ENCODE data around the gene IL27RA.
"Not testable (repeated sequence)": the region's sequence is repeated elsewhere in the genome, so short reads cannot be mapped to it uniquely, and the experiment has no call there.

The IL27RA gene

DNA sequence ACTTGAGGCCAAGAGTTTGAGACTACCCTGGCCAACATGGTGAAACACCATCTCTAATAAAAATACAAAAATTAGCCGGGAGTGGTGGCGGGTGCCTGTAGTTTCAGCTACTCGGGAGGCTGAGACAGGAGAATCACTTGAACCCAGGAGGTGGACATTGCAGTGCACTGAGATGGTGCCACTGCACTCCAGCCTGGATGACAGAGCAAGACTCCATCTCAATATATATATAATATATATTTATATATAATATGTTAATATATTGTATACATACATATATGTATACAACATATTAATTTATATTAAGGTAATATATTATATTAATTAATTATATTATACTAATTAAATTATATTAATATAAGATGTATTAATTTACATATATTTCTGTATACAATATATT, 11.8 kb upstream of the IL27RA start:
- H3K36me3 ChIP-seq (ENCODE audit: control insufficient read depth in 4 of 4, insufficient read depth in 4 of 4, low read length in 3 of 4); POLR2A ChIA-PET; H3K4me3 ChIP-seq (ENCODE audit: control insufficient read depth in 1 of 7, extremely low read depth in 1 of 7, insufficient read depth in 4 of 7, low read depth in 2 of 7, low read length in 6 of 7); H3K27me3 ChIP-seq (replicated peaks in 2 of 5; ENCODE audit: control insufficient read depth in 4 of 5, insufficient read depth in 5 of 5, low read length in 4 of 5); DNase-seq; H3K27ac ChIP-seq (ENCODE audit: insufficient read depth in 1 of 2, low read depth in 1 of 2, low read length in 2 of 2, poor library complexity in 1 of 2, severe bottlenecking in 2 of 2); H3K9me3 ChIP-seq (ENCODE audit: control extremely low read depth in 1 of 5, control insufficient read depth in 4 of 5, insufficient read depth in 2 of 5, low read depth in 1 of 5, low read length in 4 of 5): not testable (repeated sequence)
- no CpG with 5 or more reads among the region's 3 CpGs for WGBS (ENCODE audit: insufficient coverage)
- peaks cover 0 to 27% (median 14%) of the 10 kb centered on the region in 4 experiments for H3K4me1 ChIP-seq (ENCODE audit: control extremely low read depth in 1 of 4, control insufficient read depth in 4 of 4, insufficient read depth in 4 of 4, low read length in 3 of 4)
- CTCF ChIA-PET = interaction anchor here (0.6 to 1.3 kb wide), 3 partner anchors 12 to 81 kb away, joined by 3 to 5 read pairs (median 3); no protein-coding TSS in a partner anchor

DNA sequence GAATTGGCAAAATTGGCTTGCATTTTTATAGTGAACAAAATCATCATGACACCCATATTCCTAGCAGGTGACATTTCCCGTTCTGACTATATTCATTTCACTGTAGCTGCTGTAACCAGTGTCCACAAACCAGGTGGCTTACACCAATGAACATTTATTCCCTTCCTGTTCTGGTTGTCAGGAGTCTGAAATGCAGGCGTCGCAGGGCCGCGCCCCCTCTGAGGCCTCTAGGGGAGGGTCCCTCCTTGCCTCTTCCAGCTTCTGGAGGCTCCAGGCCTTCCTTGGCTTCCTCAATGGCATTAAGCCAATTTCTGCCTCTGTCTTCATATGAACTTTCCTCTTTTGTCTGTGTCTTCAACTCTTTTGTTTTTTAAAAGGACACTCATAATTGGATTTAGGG, 10.1 kb upstream of the IL27RA start:
- no peak overlapping the region for H3K27ac ChIP-seq (ENCODE audit: insufficient read depth in 1 of 2, low read depth in 1 of 2, low read length in 2 of 2, poor library complexity in 1 of 2, severe bottlenecking in 2 of 2)
- H3K9me3 ChIP-seq (ENCODE audit: control extremely low read depth in 1 of 5, control insufficient read depth in 4 of 5, insufficient read depth in 2 of 5, low read depth in 1 of 5, low read length in 4 of 5) = no peaks in the 10 kb centered on the region
- CTCF ChIA-PET = interaction anchor here (0.6 to 2.2 kb wide), 13 partner anchors 10 to 321 kb away, joined by 3 to 10 read pairs (median 3); partner anchors contain the start of gene IL27RA
- WGBS (ENCODE audit: insufficient coverage) = 22% methylated on average over 5 of the region's 5 CpGs
- peaks cover 0 to 18% (median 11%) of the 10 kb centered on the region in 4 experiments for H3K4me1 ChIP-seq (ENCODE audit: control extremely low read depth in 1 of 4, control insufficient read depth in 4 of 4, insufficient read depth in 4 of 4, low read length in 3 of 4)
- H3K4me3 ChIP-seq (ENCODE audit: control insufficient read depth in 1 of 7, extremely low read depth in 1 of 7, insufficient read depth in 4 of 7, low read depth in 2 of 7, low read length in 6 of 7) = no peak overlapping the region
- POLR2A ChIA-PET = interaction anchor here (0.6 to 1.3 kb wide), 4 partner anchors 9 to 74 kb away, joined by 3 to 5 read pairs (median 4); partner anchors contain the start of gene RFX1
- H3K36me3 ChIP-seq (ENCODE audit: control insufficient read depth in 4 of 4, insufficient read depth in 4 of 4, low read length in 3 of 4) = no peaks in the 10 kb centered on the region
- DNase-seq = peak in 2 of 3 donors; percentile 14 to 40
- no peaks in the 10 kb centered on the region for H3K27me3 ChIP-seq (replicated peaks in 2 of 5; ENCODE audit: control insufficient read depth in 4 of 5, insufficient read depth in 5 of 5, low read length in 4 of 5)

DNA sequence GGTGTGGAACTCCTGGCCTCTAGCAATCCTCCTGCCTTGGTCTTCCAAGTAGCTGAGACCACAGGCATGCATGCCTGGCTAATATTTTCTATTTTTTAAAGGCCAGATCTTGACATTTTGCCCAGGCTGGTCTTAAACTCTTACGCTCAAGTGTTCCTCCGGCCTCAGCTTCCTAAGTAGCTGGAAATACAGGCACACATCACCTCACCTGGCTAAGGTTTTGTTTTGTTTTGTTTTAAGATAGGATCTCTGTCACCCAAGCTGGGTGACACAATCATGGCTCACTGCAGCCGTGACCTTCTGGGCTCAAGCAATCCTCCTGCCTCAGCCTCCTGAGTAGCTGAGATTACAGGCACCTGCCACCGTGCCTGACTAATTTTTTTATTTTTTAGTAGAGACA, 9.1 kb upstream of the IL27RA start:
- Histone ChIP-seq H3K27me3 (replicated peaks in 2 of 5; ENCODE audit: control insufficient read depth in 4 of 5, insufficient read depth in 5 of 5, low read length in 4 of 5) (no peaks in the 10 kb centered on the region), H3K4me1 (ENCODE audit: control extremely low read depth in 1 of 4, control insufficient read depth in 4 of 4, insufficient read depth in 4 of 4, low read length in 3 of 4) (peaks cover 0 to 18% (median 11%) of the 10 kb centered on the region in 4 experiments), H3K9me3 (ENCODE audit: control extremely low read depth in 1 of 5, control insufficient read depth in 4 of 5, insufficient read depth in 2 of 5, low read depth in 1 of 5, low read length in 4 of 5) (no peaks in the 10 kb centered on the region), H3K36me3 (ENCODE audit: control insufficient read depth in 4 of 4, insufficient read depth in 4 of 4, low read length in 3 of 4) (no peaks in the 10 kb centered on the region), H3K27ac (ENCODE audit: insufficient read depth in 1 of 2, low read depth in 1 of 2, low read length in 2 of 2, poor library complexity in 1 of 2, severe bottlenecking in 2 of 2) (peak overlapping the region in 1 of 2 experiments; percentile 18), H3K4me3 (ENCODE audit: control insufficient read depth in 1 of 7, extremely low read depth in 1 of 7, insufficient read depth in 4 of 7, low read depth in 2 of 7, low read length in 6 of 7) (no peak overlapping the region)
- ChIA-PET POLR2A (interaction anchor here (0.6 to 1.3 kb wide), 2 partner anchors 13 to 16 kb away, joined by 3 to 5 read pairs; partner anchors contain the start of gene RFX1), CTCF (interaction anchor here (0.9 to 2.2 kb wide), 9 partner anchors 9 to 69 kb away, joined by 3 to 10 read pairs (median 4); partner anchors contain the start of gene IL27RA)
- 97% methylated on average over 3 of the region's 4 CpGs for WGBS (ENCODE audit: insufficient coverage)
- no peak for DNase-seq

DNA sequence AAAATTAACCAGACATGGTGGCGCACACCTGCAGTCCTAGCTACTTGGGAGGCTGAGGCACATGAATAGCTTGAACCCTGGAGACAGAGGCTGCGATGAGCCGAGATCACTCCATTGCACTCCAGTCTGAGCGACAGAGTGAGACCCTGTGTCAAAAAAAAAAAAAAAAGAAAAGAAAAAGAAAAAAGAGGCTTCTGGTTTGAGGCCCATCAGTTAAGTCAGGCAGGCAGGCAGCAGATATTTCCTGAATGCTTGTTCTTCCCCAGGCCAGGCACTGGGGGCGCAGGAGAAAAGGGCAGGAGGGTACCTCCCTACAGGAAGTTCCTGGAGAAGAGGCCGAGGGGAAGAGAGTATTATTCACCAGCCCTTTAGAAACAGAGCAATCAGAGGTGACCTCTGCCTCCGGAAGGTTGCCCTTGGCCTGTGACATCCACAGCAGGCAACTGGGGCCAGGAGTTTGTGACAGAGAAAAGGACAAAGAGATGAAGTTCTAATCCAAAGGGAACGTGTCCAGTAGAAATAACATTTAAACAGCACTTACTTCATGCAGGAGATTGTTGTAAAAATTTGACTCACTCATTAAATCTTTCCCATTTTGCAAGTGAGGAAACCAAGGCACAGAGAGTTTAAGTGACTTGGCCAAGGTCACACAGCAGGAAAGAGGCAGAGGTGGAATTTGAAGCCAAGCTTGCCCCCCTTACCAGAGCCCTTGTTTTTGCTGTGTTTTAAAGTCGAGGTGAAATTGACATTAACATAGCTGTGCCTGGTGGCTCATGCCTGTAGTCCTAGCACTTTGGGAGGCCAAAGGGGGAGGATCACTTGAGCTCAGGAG, 7.9 kb upstream of the IL27RA start:
- Histone ChIP-seq H3K27me3 (replicated peaks in 2 of 5; ENCODE audit: control insufficient read depth in 4 of 5, insufficient read depth in 5 of 5, low read length in 4 of 5) (no peaks in the 10 kb centered on the region), H3K9me3 (ENCODE audit: control extremely low read depth in 1 of 5, control insufficient read depth in 4 of 5, insufficient read depth in 2 of 5, low read depth in 1 of 5, low read length in 4 of 5) (no peaks in the 10 kb centered on the region), H3K27ac (ENCODE audit: insufficient read depth in 1 of 2, low read depth in 1 of 2, low read length in 2 of 2, poor library complexity in 1 of 2, severe bottlenecking in 2 of 2) (no peak overlapping the region), H3K36me3 (ENCODE audit: control insufficient read depth in 4 of 4, insufficient read depth in 4 of 4, low read length in 3 of 4) (no peaks in the 10 kb centered on the region), H3K4me1 (ENCODE audit: control extremely low read depth in 1 of 4, control insufficient read depth in 4 of 4, insufficient read depth in 4 of 4, low read length in 3 of 4) (peaks cover 0 to 17% (median 9%) of the 10 kb centered on the region in 4 experiments), H3K4me3 (ENCODE audit: control insufficient read depth in 1 of 7, extremely low read depth in 1 of 7, insufficient read depth in 4 of 7, low read depth in 2 of 7, low read length in 6 of 7) (peak overlapping the region in 1 of 7 experiments; percentile 36)
- POLR2A ChIA-PET = no interaction called here
- 43% methylated on average over 8 of the region's 9 CpGs for WGBS (ENCODE audit: insufficient coverage)
- DNase-seq = peak; percentile 67 to 75 (median 68)
- CTCF ChIA-PET = interaction anchor here (1.0 to 2.1 kb wide), 6 partner anchors 9 to 43 kb away, joined by 3 to 6 read pairs (median 4); no protein-coding TSS in a partner anchor

DNA sequence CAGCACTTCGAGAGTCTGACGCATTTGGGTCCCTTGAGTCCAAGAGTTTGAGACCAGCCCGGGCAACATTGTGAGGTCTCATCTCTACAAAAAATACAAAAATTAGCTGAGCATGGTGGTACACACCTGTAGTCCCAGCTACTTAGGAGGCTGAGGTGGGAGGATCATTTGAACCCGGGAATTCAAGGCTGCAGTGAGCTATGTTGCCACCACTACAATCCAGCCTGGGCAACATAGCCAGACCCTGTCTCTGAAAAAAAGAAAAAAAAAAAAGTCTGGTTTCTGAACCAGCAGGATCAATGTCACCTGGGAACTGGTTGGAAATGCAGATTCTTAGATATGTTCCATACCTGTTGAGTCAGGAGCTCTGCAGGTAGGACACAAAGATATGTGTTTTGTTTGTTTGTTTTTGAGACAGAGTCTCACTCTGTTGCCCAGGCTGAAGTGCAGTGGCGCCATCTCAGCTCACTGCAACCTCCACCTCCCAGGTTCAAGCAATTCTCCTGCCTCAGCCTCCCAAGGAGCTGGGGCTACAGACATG, 4.8 kb upstream of the IL27RA start:
- H3K9me3 ChIP-seq (ENCODE audit: control extremely low read depth in 1 of 5, control insufficient read depth in 4 of 5, insufficient read depth in 2 of 5, low read depth in 1 of 5, low read length in 4 of 5); POLR2A ChIA-PET; DNase-seq; H3K27me3 ChIP-seq (replicated peaks in 2 of 5; ENCODE audit: control insufficient read depth in 4 of 5, insufficient read depth in 5 of 5, low read length in 4 of 5); H3K4me3 ChIP-seq (ENCODE audit: control insufficient read depth in 1 of 7, extremely low read depth in 1 of 7, insufficient read depth in 4 of 7, low read depth in 2 of 7, low read length in 6 of 7); H3K36me3 ChIP-seq (ENCODE audit: control insufficient read depth in 4 of 4, insufficient read depth in 4 of 4, low read length in 3 of 4); H3K27ac ChIP-seq (ENCODE audit: insufficient read depth in 1 of 2, low read depth in 1 of 2, low read length in 2 of 2, poor library complexity in 1 of 2, severe bottlenecking in 2 of 2): not testable (repeated sequence)
- H3K4me1 ChIP-seq (ENCODE audit: control extremely low read depth in 1 of 4, control insufficient read depth in 4 of 4, insufficient read depth in 4 of 4, low read length in 3 of 4) = peaks cover 0 to 19% (median 12%) of the 10 kb centered on the region in 4 experiments
- WGBS (ENCODE audit: insufficient coverage) = 92% methylated on average over 3 of the region's 5 CpGs
- CTCF ChIA-PET = interaction anchor here (0.6 to 1.7 kb wide), 4 partner anchors 19 to 58 kb away, joined by 3 to 7 read pairs (median 3); partner anchors contain the start of gene RFX1

DNA sequence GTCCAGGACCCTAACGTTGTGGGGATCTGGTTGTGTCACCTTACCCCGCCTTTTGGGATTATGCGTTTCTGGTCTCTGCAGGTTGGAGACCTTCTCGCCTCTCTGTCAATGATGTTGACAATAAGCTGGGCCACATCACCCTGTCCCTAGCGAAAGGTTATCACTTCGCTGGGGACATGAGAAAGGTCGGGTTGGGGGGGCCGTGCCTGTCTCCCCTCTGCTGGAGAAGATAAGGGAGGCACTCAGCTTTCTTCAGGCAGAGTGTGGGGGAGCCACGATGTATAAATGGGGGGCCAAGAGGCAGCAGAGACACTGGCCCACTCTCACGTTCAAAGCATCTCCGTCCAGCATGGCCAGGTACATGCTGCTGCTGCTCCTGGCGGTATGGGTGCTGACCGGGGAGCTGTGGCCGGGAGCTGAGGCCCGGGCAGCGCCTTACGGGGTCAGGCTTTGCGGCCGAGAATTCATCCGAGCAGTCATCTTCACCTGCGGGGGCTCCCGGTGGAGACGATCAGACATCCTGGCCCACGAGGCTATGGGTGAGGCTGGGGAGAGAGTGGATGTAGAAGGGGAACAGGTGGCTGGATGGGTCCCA, 3.6 kb upstream of the IL27RA start, which contains the start of gene RLN3:
TSS of gene RLN3 (plus strand) at position 293 of the 595 bp plus-strand sequence. CDS start at position 350, 57 bp downstream.
- WGBS (ENCODE audit: insufficient coverage) = 86% methylated on average over 24 of the region's 24 CpGs
- POLR2A ChIA-PET = interaction anchor here (0.6 kb wide), 1 partner anchor 44 kb away, joined by 3 read pairs; no protein-coding TSS in a partner anchor
- H3K4me1 ChIP-seq (ENCODE audit: control extremely low read depth in 1 of 4, control insufficient read depth in 4 of 4, insufficient read depth in 4 of 4, low read length in 3 of 4) = peaks cover 0 to 24% (median 14%) of the 10 kb centered on the region in 4 experiments

More for the DNA sequence above, 3.6 kb upstream of the IL27RA start, which contains the start of gene RLN3:
- CTCF ChIA-PET = interaction anchor here (1.2 to 1.7 kb wide), 3 partner anchors 15 to 27 kb away, joined by 3 to 7 read pairs (median 3); partner anchors contain the start of gene RFX1
- Histone ChIP-seq H3K9me3 (ENCODE audit: control extremely low read depth in 1 of 5, control insufficient read depth in 4 of 5, insufficient read depth in 2 of 5, low read depth in 1 of 5, low read length in 4 of 5) (no peaks in the 10 kb centered on the region), H3K36me3 (ENCODE audit: control insufficient read depth in 4 of 4, insufficient read depth in 4 of 4, low read length in 3 of 4) (no peaks in the 10 kb centered on the region), H3K27ac (ENCODE audit: insufficient read depth in 1 of 2, low read depth in 1 of 2, low read length in 2 of 2, poor library complexity in 1 of 2, severe bottlenecking in 2 of 2) (no peak within 1 kb of the TSS), H3K27me3 (replicated peaks in 2 of 5; ENCODE audit: control insufficient read depth in 4 of 5, insufficient read depth in 5 of 5, low read length in 4 of 5) (no peaks in the 10 kb centered on the region), H3K4me3 (ENCODE audit: control insufficient read depth in 1 of 7, extremely low read depth in 1 of 7, insufficient read depth in 4 of 7, low read depth in 2 of 7, low read length in 6 of 7) (no peak within 1 kb of the TSS)
- DNase-seq = no peak

All from common myeloid progenitor, CD34-positive (primary cell).